Stimulated activated CD8-positive, alpha-beta memory T cell treated with anti-CD3 and anti-CD28 coated beads, Interleukin-7, amount 100 ng/mL, for 24 hours (primary cell): ENCODE data around the gene GPR142.

ENCODE experiments used
- DNase-seq: peaks from one replicate; pipeline ENCODE4 v3.0.0-alpha.2; 2020; ENCODE audit warnings: low read depth

GPR142 gene

DNA sequence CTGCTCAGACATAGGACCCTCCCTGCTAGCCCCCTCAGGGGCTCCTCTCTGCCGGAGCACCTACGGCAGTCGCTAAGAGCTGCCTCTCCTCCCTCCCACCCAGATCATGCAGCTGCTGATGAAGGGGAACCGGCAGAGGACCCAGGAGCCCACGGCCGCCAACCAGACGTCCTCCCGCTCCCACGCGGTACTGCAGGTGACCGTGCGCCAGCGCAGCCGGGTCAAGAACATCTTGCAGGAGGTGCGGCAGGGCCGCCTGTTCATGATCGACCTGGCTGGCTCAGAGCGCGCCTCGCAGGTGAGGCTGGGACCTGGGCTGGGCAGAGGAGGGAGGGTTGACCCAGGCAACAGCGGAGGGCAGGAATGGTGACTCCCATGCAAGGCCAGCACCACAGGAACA, 22.6 kb upstream of the GPR142 start:
- no peak for DNase-seq

- DNase-seq: no peak
These were observed 21.7 kb upstream of the GPR142 start for GRCh38 chr17:74345433-74346241.

- DNase-seq: no peak
These were observed 19.7 kb upstream of the GPR142 start for GRCh38 chr17:74347646-74348045.

GRCh38 chr17:74349120-74349519, 18.2 kb upstream of the GPR142 start:
- DNase-seq: no peak

DNA sequence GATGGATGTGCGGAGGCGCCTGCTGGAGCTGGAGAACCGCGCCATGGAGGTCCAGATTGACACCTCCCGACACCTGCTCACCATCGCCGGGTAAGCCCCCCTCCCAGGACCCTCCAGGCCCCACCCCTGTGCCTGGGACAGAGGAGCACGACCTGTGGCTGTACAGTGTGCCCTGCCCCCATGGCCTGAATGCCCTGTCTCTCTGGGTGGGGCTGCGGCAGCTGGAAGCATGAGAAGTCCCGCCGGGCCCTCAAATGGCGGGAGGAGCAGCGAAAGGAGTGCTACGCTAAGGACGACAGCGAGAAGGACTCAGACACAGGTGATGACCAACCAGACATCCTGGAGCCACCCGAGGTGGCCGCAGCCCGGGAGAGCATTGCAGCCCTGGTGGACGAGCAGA, 16.8 kb upstream of the GPR142 start:
- no peak for DNase-seq

DNA sequence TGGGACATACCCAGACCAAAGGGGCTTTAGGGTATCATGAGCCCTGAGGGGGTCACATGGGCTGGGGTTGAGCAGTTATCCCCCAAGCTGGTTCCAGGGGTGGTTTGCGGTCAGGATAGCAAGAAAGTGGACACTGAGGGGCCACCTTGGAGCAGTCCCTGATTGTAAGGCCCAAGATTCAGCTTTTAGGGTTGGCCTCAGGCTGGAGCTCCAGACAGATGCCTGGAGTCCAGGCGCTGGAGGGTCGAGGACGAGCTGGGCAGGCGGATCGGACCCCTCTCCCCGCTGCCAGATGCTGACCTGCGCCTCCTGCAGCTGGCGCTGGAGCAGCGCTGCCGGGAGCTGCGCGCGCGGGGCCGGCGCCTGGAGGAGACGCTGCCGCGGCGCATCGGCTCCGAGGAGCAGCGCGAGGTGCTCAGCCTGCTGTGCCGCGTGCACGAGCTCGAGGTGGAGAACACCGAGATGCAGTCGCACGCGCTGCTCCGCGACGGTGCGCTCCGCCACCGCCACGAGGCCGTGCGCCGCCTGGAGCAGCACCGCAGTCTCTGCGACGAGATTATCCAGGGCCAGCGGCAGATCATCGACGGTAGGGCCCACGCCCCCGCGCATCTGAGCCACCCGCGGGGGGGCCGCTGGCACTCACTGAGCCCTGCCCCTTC, 15.6 kb upstream of the GPR142 start:
- DNase-seq: no peak

- DNase-seq: no peak
These were observed 13.8 kb upstream of the GPR142 start for GRCh38 chr17:74353446-74354060.

DNA sequence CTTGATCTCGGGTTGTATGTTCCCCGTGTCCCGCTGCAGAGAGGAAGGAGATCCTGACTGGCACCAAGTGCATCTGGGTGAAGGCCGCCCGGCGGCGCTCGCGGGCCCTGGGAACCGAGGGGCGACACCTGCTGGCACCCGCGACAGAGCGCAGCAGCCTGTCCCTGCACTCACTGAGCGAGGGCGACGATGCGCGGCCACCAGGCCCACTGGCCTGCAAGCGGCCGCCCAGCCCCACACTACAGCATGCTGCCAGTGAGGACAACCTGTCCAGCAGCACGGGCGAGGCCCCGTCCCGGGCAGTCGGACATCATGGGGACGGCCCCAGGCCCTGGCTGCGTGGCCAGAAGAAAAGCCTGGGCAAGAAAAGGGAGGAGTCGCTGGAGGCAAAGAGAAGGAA, 13.2 kb upstream of the GPR142 start:
- peak; percentile 37 for DNase-seq

GRCh38 chr17:74354561-74354960, 12.7 kb upstream of the GPR142 start:
- no peak for DNase-seq

GRCh38 chr17:74355065-74355464, 12.2 kb upstream of the GPR142 start:
- DNase-seq: no peak

DNA sequence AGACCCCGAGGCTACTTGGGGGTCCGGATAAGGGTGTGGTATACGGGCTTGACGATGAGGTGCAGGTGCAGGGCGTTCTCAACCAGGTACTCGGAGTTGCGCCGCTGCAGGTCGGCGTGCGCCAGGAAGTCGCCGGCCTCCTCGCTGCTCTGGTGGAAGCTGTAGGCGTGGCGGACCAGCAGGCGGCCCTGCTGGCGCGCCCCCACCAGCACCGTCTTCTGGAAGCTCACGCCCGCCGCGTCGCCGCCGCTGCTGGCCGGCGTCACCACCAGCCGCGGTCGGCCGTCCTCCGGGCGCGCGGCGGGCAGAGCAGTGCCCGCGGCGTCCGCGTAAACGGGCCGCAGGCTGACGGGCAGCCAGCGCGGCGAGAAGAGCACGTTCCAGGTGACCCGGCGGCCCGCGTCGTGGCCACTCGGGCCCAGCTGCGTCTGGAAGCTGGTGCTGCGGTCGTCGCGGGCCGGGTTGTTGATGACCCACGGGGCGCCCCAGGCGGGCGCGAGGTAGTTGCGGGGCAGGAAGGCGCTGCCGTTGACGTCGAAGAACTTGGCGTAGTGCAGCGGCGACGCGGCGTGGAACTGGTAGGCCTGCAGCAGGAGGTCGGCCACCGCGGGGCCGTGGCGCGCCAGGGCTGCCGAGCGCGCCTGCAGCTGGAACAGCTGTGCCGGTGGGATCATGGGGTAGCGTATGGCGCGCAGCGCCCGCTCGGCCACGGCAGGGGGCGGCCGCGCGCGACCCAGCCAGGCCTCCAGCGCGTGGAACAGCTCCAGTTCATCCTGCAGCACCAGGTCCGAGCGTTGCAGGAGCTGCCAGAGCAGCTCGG, 10.4 kb upstream of the GPR142 start:
- DNase-seq: no peak

- no peak for DNase-seq
These were observed 9.9 kb upstream of the GPR142 start for GRCh38 chr17:74357466-74357809.

DNA sequence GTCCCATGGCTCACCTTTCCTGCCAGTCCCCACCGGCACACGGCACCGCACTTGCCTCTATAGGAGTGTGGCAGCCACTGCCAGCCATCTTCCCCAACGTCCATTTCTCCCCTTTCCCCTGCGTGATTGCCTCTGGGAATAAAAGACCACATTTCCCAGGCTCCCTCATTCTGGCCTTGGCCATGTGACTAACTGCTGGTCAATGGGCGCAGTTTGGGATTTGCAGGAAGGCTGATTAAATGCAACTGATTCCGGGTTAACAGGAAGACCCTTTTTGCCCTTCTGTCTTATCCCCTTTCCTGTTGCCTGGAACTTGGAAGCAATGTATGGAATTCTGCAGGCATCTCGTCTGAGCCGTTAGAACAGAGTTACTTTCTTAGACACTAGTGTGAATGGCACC, 8.6 kb upstream of the GPR142 start:
- no peak for DNase-seq

DNA sequence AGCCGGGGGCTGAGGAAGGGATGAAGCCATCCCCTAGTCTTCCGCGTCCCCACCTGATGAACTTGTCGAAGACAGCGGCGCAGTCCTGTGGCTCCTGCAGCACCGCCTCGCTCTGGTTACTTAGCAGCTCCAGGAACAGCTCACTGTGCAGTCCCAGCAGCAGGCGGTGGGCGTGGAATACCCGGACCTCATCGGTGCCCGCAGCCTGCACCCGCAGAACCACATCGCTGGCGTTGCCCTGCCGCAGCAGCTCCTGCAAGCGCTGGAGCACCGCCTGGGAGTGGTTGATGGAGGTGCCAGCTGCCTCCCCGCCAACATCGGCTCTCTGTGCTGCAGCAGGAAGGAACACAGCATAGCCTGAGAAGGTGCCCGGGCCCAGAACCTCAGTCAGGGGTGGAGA, 7.4 kb upstream of the GPR142 start:
- no peak for DNase-seq

- no peak for DNase-seq
These were observed 6.4 kb upstream of the GPR142 start for GRCh38 chr17:74360899-74361229.

- DNase-seq: no peak
These were observed 5.9 kb upstream of the GPR142 start, which contains the start of gene BTBD17 for GRCh38 chr17:74361230-74362068. Gene BTBD17, minus strand, starts transcription at chr17:74361868. Its CDS starts 49 bp downstream, at chr17:74361819.

DNA sequence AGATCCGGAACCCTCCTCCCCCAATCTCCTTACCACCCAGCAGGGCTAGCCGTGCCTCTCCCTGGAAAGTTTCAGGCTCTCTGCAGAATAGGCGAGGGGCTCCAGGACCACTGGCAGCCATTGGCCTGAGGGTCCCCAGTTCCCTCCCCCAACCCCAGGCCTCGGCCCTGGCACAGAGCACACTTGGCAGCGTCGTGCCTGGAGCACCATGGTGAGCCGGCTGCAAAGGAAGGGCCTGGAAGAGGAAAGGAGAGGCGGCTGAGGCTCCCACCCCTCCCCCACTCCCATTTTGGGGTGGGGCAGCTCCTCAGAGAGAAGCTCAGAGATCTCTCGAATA, 5.3 kb upstream of the GPR142 start:
- no peak for DNase-seq

- DNase-seq: no peak
These were observed 4.4 kb upstream of the GPR142 start for GRCh38 chr17:74362810-74363498.

GRCh38 chr17:74368341-74369081, 1.2 kb downstream of the GPR142 start:
- DNase-seq: peak; percentile 55

- DNase-seq: peak; percentile 42
These were observed 1.9 kb downstream of the GPR142 start for GRCh38 chr17:74369221-74369620.
